HCT116 (cell line): ENCODE measurements around the gene YWHAB. TPM values are rescaled to one million over a fixed set of nuclear protein-coding genes. Genes with fewer than 3 reads are reported as not detected.

Experiments used
- ATAC-seq: fragments of 200-7000 bp; cut with Tn5 transposase; 2 replicates; pipeline ENCODE4 v1.9.1; 2020; ENCODE audit warnings: mild to moderate bottlenecking, moderate library complexity
- BruUV-seq: library from RNA; stranded (reverse); fragments of 400-500 nt; replicated peaks from 2 replicates; lab custom pipeline; 2021; lab: Mats Ljungman, UMichigan
- CTCF ChIA-PET: fragments of 300-600 bp; sonication (Branson Sonifier 250); formaldehyde crosslinking; loops from one replicate; lab custom pipeline; 2021; ENCODE audit warnings: antibody characterized with exemption; lab: Charles Lee
- POLR2A ChIA-PET: fragments of 300-600, 350-600 bp; sonication (Branson Sonifier 250); formaldehyde crosslinking; loops from one replicate; lab custom pipeline; 2021; ENCODE audit warnings: antibody characterized with exemption; lab: Charles Lee
- RAD21 ChIA-PET, 2 experiments: fragments of 300-600 bp; sonication (Branson Sonifier 250); formaldehyde crosslinking; loops; one replicate each; lab custom pipeline; 2023; ENCODE audit warnings: low total read pairs in 2 of 2; ENCODE audit not compliant: uncharacterized antibody in 2 of 2, unreplicated experiment in 2 of 2, low non-redundant PET in 1 of 2; lab: Charles Lee
- DNase-seq: peaks from one replicate; pipeline ENCODE4 v3.0.0-alpha.2; 2010; ENCODE audit warnings: low read depth, low spot score
- H2AFZ ChIP-seq: fragments of 200-600 bp; shearing (Covaris generic), sonication (generic); 2 replicates; pipeline ENCODE4 v1.6.1; 2017; ENCODE audit warnings: low read depth, mixed run types, mixed read lengths, antibody characterized with exemption, low read length; ENCODE audit not compliant: poor library complexity, severe bottlenecking
- H3K27ac ChIP-seq: 2 replicates; pipeline ENCODE4 v1.5.1; 2012; ENCODE audit warnings: low read depth, low read length
- H3K27me3 ChIP-seq: fragments of 200-600 bp; sonication (generic); 2 replicates; pipeline ENCODE4 v1.6.1; 2016; ENCODE audit warnings: mixed run types, low read length, mixed read lengths; ENCODE audit not compliant: insufficient read depth
- H3K36me3 ChIP-seq, 2 experiments: fragments of 200-500 bp in 1 of 2; fragments of 200-600 bp in 1 of 2; sonication (Bioruptor generic) in 1 of 2; sonication (generic) in 1 of 2; 2 replicates each; pipeline versions ENCODE4 v1.5.1 to v1.6.1; 2014 to 2016; ENCODE audit warnings: low read length in 2 of 2, inconsistent platforms in 1 of 2, mixed read lengths in 1 of 2, mixed run types in 1 of 2; ENCODE audit not compliant: insufficient read depth in 2 of 2, control insufficient read depth in 1 of 2
- H3K4me1 ChIP-seq, 2 experiments: fragments of 200-600 bp in 1 of 2; sonication (generic) in 1 of 2; 2 replicates each; pipeline versions ENCODE4 v1.5.1 to v1.6.1; 2012 to 2017; ENCODE audit warnings: low read length in 2 of 2, inconsistent platforms in 1 of 2, mild to moderate bottlenecking in 1 of 2, mixed read lengths in 1 of 2, mixed run types in 1 of 2, moderate library complexity in 1 of 2; ENCODE audit not compliant: insufficient read depth in 2 of 2, control insufficient read depth in 1 of 2
- H3K4me2 ChIP-seq: fragments of 200-600 bp; sonication (generic); 2 replicates; pipeline ENCODE4 v1.6.1; 2017; ENCODE audit warnings: mixed run types, low read length, mixed read lengths
- H3K4me3 ChIP-seq, 2 experiments: fragments of 200-600 bp in 1 of 2; sonication (generic) in 1 of 2; replicated peaks in 1 of 2; 2 replicates each; pipeline ENCODE4 v1.5.1; 2011 to 2016; ENCODE audit warnings: low read length in 2 of 2, control low read depth in 1 of 2, low read depth in 1 of 2, mild to moderate bottlenecking in 1 of 2, mixed read lengths in 1 of 2, mixed run types in 1 of 2
- H3K79me2 ChIP-seq: fragments of 200-600 bp; sonication (generic); 2 replicates; pipeline ENCODE4 v1.6.1; 2017; ENCODE audit warnings: mild to moderate bottlenecking, mixed run types, low read length, moderate library complexity, mixed read lengths; ENCODE audit not compliant: insufficient read depth
- H3K9ac ChIP-seq: fragments of 200-600 bp; sonication (generic); 2 replicates; pipeline ENCODE4 v1.6.1; 2016; ENCODE audit warnings: low read length, mixed read lengths
- H3K9me2 ChIP-seq: fragments of 200-600 bp; sonication (generic), shearing (Covaris generic); 2 replicates; pipeline ENCODE4 v1.6.1; 2017; ENCODE audit warnings: mixed run types, mild to moderate bottlenecking, moderate library complexity; ENCODE audit not compliant: insufficient read depth
- H3K9me3 ChIP-seq, 2 experiments: fragments of 200-500 bp in 1 of 2; fragments of 200-600 bp in 1 of 2; sonication (Bioruptor generic) in 1 of 2; sonication (generic) in 1 of 2; 2 replicates each; pipeline ENCODE4 v1.6.1; 2014 to 2017; ENCODE audit warnings: low read length in 2 of 2, mixed read lengths in 2 of 2, inconsistent platforms in 1 of 2, low read depth in 1 of 2, mild to moderate bottlenecking in 1 of 2, mixed run types in 1 of 2, moderate library complexity in 1 of 2; ENCODE audit not compliant: control insufficient read depth in 1 of 2, insufficient read depth in 1 of 2
- H4K20me1 ChIP-seq: fragments of 200-600 bp; sonication (generic), shearing (Covaris generic); 2 replicates; pipeline ENCODE4 v1.6.1; 2017; ENCODE audit warnings: mixed run types, mild to moderate bottlenecking, moderate library complexity; ENCODE audit not compliant: insufficient read depth
- CBX3 ChIP-seq: IDR thresholded peaks from 2 replicates; pipeline ENCODE4 v1.6.1; 2012; ENCODE audit warnings: low read depth
- CEBPB ChIP-seq: IDR thresholded peaks from 2 replicates; pipeline ENCODE4 v1.6.1; 2012; ENCODE audit warnings: low read depth
- EGR1 ChIP-seq: IDR thresholded peaks from 2 replicates; pipeline ENCODE4 v1.6.1; 2012; ENCODE audit warnings: low read depth
- ELF1 ChIP-seq: IDR thresholded peaks from 2 replicates; pipeline ENCODE4 v1.6.1; 2012; ENCODE audit warnings: low read depth, borderline replicate concordance
- EZH2phosphoT487 ChIP-seq: fragments of 200-600 bp; IDR thresholded peaks from 2 replicates; pipeline ENCODE4 v1.6.1; 2018; ENCODE audit warnings: antibody characterized with exemption, borderline replicate concordance
- FOSL1 ChIP-seq: IDR thresholded peaks from 2 replicates; pipeline ENCODE4 v1.6.1; 2012; ENCODE audit warnings: low read depth
- JUND ChIP-seq: IDR thresholded peaks from 2 replicates; pipeline ENCODE4 v1.6.1; 2012
- POLR2A ChIP-seq: IDR thresholded peaks from 2 replicates; pipeline ENCODE4 v1.7.0; 2011; ENCODE audit warnings: borderline replicate concordance; ENCODE audit not compliant: insufficient read depth, insufficient read length; ENCODE audit errors: extremely low read depth
- POLR2AphosphoS5 ChIP-seq: IDR thresholded peaks from 2 replicates; pipeline ENCODE4 v1.6.1; 2011; ENCODE audit warnings: mild to moderate bottlenecking, low read depth, low read length, moderate library complexity
- SIN3A ChIP-seq: IDR thresholded peaks from 2 replicates; pipeline ENCODE4 v1.6.1; 2012; ENCODE audit warnings: low read depth
- SP1 ChIP-seq: IDR thresholded peaks from 2 replicates; pipeline ENCODE4 v1.6.1; 2012; ENCODE audit warnings: low read depth
- SRF ChIP-seq: IDR thresholded peaks from 2 replicates; pipeline ENCODE4 v1.6.1; 2012; ENCODE audit warnings: low read depth
- TCF7L2 ChIP-seq: IDR thresholded peaks from 2 replicates; pipeline ENCODE4 v1.7.0; 2011; ENCODE audit warnings: borderline replicate concordance, inconsistent platforms; ENCODE audit not compliant: insufficient read depth, insufficient read length; ENCODE audit errors: extremely low read depth
- ZNF274 ChIP-seq: fragments of 200-500 bp; sonication (Bioruptor generic); IDR thresholded peaks from 2 replicates; pipeline ENCODE4 v1.6.1; 2014; ENCODE audit warnings: mild to moderate bottlenecking, low read depth, low read length, inconsistent platforms
- intact Hi-C: fragments of 100-400 bp; cut with micrococcal nuclease; formaldehyde crosslinking; loops from 2 replicates; pipeline ENCODE4 v1.10.0; 2022
- total RNA-seq: library from RNA; stranded (reverse); gene quantifications from one replicate; pipeline ENCODE4 v1.2.1, GENCODE V29; 2021; ENCODE audit not compliant: unreplicated experiment
- TF ChIP-seq, protein P1 (sequence below): IDR thresholded peaks from 2 replicates; pipeline ENCODE4 v1.6.1; 2012
- TF ChIP-seq, protein P2 (sequence below), 3 experiments: fragments of 200-600 bp in 1 of 3; sonication (generic) in 1 of 3; IDR thresholded peaks in 2 of 3; conservative IDR thresholded peaks in 1 of 3; 2 replicates each; pipeline ENCODE4 v1.5.1; 2012 to 2017; ENCODE audit warnings: low read depth in 2 of 3, low read length in 2 of 3, antibody characterized with exemption in 1 of 3, borderline replicate concordance in 1 of 3, control low read depth in 1 of 3, mild to moderate bottlenecking in 1 of 3, mixed read lengths in 1 of 3, mixed run types in 1 of 3, moderate library complexity in 1 of 3; ENCODE audit not compliant: insufficient read depth in 1 of 3
- TF ChIP-seq, protein P3 (sequence below): IDR thresholded peaks from 2 replicates; pipeline ENCODE4 v1.6.1; 2012; ENCODE audit warnings: low read depth
- TF ChIP-seq, protein P4 (sequence below): IDR thresholded peaks from 2 replicates; pipeline ENCODE4 v1.6.1; 2012
- TF ChIP-seq, protein P5 (sequence below): IDR thresholded peaks from 2 replicates; pipeline ENCODE4 v1.6.1; 2011; ENCODE audit warnings: mild to moderate bottlenecking, low read length, moderate library complexity; ENCODE audit not compliant: insufficient replicate concordance; ENCODE audit errors: extremely low read depth

The YWHAB gene
- total RNA-seq, 1 experiment from 2014 or later, result 200 TPM

DNA sequence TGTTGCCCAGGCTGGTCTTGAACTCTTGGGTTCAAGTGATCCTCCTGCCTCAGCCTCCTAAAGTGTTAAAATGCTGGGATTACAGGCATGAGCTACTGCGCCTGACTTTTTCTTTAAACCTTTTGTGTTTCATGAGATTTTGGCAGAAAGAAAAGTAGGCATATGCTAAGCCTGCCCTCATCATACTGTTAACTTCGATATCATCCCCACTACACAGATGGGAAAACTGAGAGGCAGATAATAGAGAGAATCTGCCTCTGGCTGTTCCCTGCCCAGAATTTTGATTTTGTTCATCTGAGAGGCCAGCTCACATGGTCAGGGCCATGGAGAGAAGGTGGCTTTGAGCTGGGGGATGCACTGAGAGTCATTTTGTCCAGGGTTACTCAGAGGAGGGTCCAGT is 31.9 kb downstream of the YWHAB start:
- H3K9ac ChIP-seq, result no peak overlapping the region
- no peaks in the 10 kb centered on the region for H3K4me1 ChIP-seq
- peaks cover 4% of the 10 kb centered on the region; the same call in 1 of the 2 replicates for H3K79me2 ChIP-seq
- TF ChIP-seq JUND (no peak), TCF7L2 (no peak), ELF1 (no peak), EGR1 (no peak), FOSL1 (no peak), SIN3A (no peak), SRF (no peak), SP1 (no peak), ZNF274 (no peak), POLR2AphosphoS5 (no peak), CEBPB (no peak), CBX3 (no peak), EZH2phosphoT487 (no peak), POLR2A (no peak)
- TF ChIP-seq, protein P1, sequence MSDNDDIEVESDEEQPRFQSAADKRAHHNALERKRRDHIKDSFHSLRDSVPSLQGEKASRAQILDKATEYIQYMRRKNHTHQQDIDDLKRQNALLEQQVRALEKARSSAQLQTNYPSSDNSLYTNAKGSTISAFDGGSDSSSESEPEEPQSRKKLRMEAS, result no peak
- TF ChIP-seq, protein P2, sequence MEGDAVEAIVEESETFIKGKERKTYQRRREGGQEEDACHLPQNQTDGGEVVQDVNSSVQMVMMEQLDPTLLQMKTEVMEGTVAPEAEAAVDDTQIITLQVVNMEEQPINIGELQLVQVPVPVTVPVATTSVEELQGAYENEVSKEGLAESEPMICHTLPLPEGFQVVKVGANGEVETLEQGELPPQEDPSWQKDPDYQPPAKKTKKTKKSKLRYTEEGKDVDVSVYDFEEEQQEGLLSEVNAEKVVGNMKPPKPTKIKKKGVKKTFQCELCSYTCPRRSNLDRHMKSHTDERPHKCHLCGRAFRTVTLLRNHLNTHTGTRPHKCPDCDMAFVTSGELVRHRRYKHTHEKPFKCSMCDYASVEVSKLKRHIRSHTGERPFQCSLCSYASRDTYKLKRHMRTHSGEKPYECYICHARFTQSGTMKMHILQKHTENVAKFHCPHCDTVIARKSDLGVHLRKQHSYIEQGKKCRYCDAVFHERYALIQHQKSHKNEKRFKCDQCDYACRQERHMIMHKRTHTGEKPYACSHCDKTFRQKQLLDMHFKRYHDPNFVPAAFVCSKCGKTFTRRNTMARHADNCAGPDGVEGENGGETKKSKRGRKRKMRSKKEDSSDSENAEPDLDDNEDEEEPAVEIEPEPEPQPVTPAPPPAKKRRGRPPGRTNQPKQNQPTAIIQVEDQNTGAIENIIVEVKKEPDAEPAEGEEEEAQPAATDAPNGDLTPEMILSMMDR (IDR thresholded peaks at IDR 0.05 in 2 of 3, conservative IDR thresholded peaks at IDR 0.05 in 1 of 3; ENCODE audit: borderline replicate concordance in 1 of 3, insufficient read depth in 1 of 3, low read depth in 2 of 3, low read length in 2 of 3), result no peak
- TF ChIP-seq, protein P3, sequence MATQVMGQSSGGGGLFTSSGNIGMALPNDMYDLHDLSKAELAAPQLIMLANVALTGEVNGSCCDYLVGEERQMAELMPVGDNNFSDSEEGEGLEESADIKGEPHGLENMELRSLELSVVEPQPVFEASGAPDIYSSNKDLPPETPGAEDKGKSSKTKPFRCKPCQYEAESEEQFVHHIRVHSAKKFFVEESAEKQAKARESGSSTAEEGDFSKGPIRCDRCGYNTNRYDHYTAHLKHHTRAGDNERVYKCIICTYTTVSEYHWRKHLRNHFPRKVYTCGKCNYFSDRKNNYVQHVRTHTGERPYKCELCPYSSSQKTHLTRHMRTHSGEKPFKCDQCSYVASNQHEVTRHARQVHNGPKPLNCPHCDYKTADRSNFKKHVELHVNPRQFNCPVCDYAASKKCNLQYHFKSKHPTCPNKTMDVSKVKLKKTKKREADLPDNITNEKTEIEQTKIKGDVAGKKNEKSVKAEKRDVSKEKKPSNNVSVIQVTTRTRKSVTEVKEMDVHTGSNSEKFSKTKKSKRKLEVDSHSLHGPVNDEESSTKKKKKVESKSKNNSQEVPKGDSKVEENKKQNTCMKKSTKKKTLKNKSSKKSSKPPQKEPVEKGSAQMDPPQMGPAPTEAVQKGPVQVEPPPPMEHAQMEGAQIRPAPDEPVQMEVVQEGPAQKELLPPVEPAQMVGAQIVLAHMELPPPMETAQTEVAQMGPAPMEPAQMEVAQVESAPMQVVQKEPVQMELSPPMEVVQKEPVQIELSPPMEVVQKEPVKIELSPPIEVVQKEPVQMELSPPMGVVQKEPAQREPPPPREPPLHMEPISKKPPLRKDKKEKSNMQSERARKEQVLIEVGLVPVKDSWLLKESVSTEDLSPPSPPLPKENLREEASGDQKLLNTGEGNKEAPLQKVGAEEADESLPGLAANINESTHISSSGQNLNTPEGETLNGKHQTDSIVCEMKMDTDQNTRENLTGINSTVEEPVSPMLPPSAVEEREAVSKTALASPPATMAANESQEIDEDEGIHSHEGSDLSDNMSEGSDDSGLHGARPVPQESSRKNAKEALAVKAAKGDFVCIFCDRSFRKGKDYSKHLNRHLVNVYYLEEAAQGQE, result no peak
- TF ChIP-seq, protein P4, sequence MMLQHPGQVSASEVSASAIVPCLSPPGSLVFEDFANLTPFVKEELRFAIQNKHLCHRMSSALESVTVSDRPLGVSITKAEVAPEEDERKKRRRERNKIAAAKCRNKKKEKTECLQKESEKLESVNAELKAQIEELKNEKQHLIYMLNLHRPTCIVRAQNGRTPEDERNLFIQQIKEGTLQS, result no peak
- TF ChIP-seq, protein P5, sequence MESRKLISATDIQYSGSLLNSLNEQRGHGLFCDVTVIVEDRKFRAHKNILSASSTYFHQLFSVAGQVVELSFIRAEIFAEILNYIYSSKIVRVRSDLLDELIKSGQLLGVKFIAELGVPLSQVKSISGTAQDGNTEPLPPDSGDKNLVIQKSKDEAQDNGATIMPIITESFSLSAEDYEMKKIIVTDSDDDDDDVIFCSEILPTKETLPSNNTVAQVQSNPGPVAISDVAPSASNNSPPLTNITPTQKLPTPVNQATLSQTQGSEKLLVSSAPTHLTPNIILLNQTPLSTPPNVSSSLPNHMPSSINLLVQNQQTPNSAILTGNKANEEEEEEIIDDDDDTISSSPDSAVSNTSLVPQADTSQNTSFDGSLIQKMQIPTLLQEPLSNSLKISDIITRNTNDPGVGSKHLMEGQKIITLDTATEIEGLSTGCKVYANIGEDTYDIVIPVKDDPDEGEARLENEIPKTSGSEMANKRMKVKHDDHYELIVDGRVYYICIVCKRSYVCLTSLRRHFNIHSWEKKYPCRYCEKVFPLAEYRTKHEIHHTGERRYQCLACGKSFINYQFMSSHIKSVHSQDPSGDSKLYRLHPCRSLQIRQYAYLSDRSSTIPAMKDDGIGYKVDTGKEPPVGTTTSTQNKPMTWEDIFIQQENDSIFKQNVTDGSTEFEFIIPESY, result no peak
- TF ChIP-seq, all 23 proteins: peak for 0
- no peaks in the 10 kb centered on the region for H3K27me3 ChIP-seq
- ATAC-seq (no peak), DNase-seq (no peak)
- ChIA-PET RAD21 (no interaction called here), CTCF (no interaction called here), POLR2A (no interaction called here)
- peaks cover 34 to 36% of the 10 kb centered on the region in 2 experiments; a peak in 3 of 4 replicates for H3K36me3 ChIP-seq
- intact Hi-C loops, result no loop called here
- no peak overlapping the region for H3K4me3 ChIP-seq
- H4K20me1 ChIP-seq, result no peaks in the 10 kb centered on the region
- no peak overlapping the region for H3K4me2 ChIP-seq
- no peaks in the 10 kb centered on the region for H3K9me2 ChIP-seq
- H3K9me3 ChIP-seq, result no peaks in the 10 kb centered on the region
- H2AFZ ChIP-seq, result no peak overlapping the region
- no peak overlapping the region for H3K27ac ChIP-seq
- BruUV-seq, result no TSS peak
